ENCODE measurements around the gene NDC1.

The NDC1 gene

GRCh38 chr1:53871221-53871620 is 33.1 kb upstream of the NDC1 start:
- DNase-seq = no peak
- no peaks in the 10 kb centered on the region for H3K9me3 Mint-ChIP-seq
- H3K4me3 Mint-ChIP-seq = no peak overlapping the region
- H3K27ac Mint-ChIP-seq = no peak overlapping the region
- TF ChIP-seq CTCF (IDR thresholded peaks at IDR 0.05) = no peak
- H3K27me3 Mint-ChIP-seq (ENCODE audit: low read depth, poor library complexity) = peaks cover 2% of the 10 kb centered on the region
- no peaks in the 10 kb centered on the region for H3K4me1 Mint-ChIP-seq
- peaks cover 43% of the 10 kb centered on the region for H3K36me3 Mint-ChIP-seq (ENCODE audit: low read depth)

GRCh38 chr1:53869454-53870117 is 31.5 kb upstream of the NDC1 start:
- no peak for TF ChIP-seq CTCF (IDR thresholded peaks at IDR 0.05)
- no peak overlapping the region for H3K4me3 Mint-ChIP-seq
- H3K9me3 Mint-ChIP-seq = no peaks in the 10 kb centered on the region
- no peaks in the 10 kb centered on the region for H3K4me1 Mint-ChIP-seq
- no peak for DNase-seq
- peaks cover 2% of the 10 kb centered on the region for H3K27me3 Mint-ChIP-seq (ENCODE audit: low read depth, poor library complexity)
- no peak overlapping the region for H3K27ac Mint-ChIP-seq
- peaks cover 36% of the 10 kb centered on the region for H3K36me3 Mint-ChIP-seq (ENCODE audit: low read depth)

- Mint-ChIP-seq H3K4me3 (no peak overlapping the region), H3K27me3 (ENCODE audit: low read depth, poor library complexity) (peaks cover 2% of the 10 kb centered on the region), H3K27ac (no peak overlapping the region), H3K9me3 (no peaks in the 10 kb centered on the region), H3K36me3 (ENCODE audit: low read depth) (peaks cover 36% of the 10 kb centered on the region), H3K4me1 (no peaks in the 10 kb centered on the region)
- no peak for TF ChIP-seq CTCF (IDR thresholded peaks at IDR 0.05)
- DNase-seq = no peak
Measured at GRCh38 chr1:53868565-53868964, 30.5 kb upstream of the NDC1 start.

- TF ChIP-seq CTCF (IDR thresholded peaks at IDR 0.05) = no peak
- Mint-ChIP-seq H3K9me3 (no peaks in the 10 kb centered on the region), H3K4me3 (no peak overlapping the region), H3K4me1 (peaks cover 10% of the 10 kb centered on the region), H3K36me3 (ENCODE audit: low read depth) (peaks cover 24% of the 10 kb centered on the region), H3K27ac (peak overlapping the region; percentile 50), H3K27me3 (ENCODE audit: low read depth, poor library complexity) (peaks cover 2% of the 10 kb centered on the region)
- DNase-seq = no peak
Measured at GRCh38 chr1:53862507-53862906, 24.4 kb upstream of the NDC1 start.

- Mint-ChIP-seq H3K4me1 (peaks cover 10% of the 10 kb centered on the region), H3K9me3 (no peaks in the 10 kb centered on the region)
- TF ChIP-seq CTCF (IDR thresholded peaks at IDR 0.05) = peak; percentile 83
Measured at GRCh38 chr1:53860967-53861411, 22.9 kb upstream of the NDC1 start.

More at GRCh38 chr1:53860967-53861411, 22.9 kb upstream of the NDC1 start:
- DNase-seq = peak; percentile 45
- Mint-ChIP-seq H3K36me3 (ENCODE audit: low read depth) (peaks cover 21% of the 10 kb centered on the region), H3K27me3 (ENCODE audit: low read depth, poor library complexity) (no peaks in the 10 kb centered on the region), H3K4me3 (no peak overlapping the region), H3K27ac (no peak overlapping the region)
